DOHH2 (cell line): Measurements from ENCODE around the gene BAHD1.

ENCODE experiments used
- EZH2phosphoT487 ChIP-seq: fragments of 200-600 bp; sonication (generic); IDR thresholded peaks from 2 replicates; pipeline ENCODE4 v1.6.1; 2017; ENCODE audit warnings: borderline replicate concordance, mild to moderate bottlenecking, antibody characterized with exemption, low read length, moderate library complexity, mixed read lengths
- TF ChIP-seq, protein P1 (sequence below): fragments of 200-600 bp; sonication (generic); IDR thresholded peaks from one replicate; pipeline ENCODE4 v1.5.1; 2014; ENCODE audit warnings: antibody characterized with exemption, mild to moderate bottlenecking, low read depth, low read length; ENCODE audit not compliant: poor library complexity, severe bottlenecking

DNA sequence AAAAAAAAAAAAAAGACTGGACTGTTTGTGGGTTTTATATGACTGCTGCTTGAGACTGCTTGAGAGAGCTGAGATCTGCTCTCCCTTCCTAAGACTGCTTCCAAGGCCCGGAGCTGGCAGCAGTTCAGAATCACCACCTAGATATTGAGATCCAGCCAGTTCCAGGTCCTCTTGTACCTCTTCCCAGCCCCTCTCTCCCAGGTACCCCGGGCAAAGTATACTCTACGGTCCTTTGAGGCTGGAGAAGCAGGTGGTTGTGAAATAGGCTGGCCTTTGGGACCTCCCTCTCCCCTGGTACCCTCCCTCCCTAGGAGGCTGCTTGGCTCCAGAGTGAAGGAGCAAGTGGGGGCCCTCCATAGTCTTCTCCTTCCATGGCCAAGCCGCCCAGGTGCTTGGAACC lies 12.6 kb upstream of the BAHD1 start:
- TF ChIP-seq, protein P1, sequence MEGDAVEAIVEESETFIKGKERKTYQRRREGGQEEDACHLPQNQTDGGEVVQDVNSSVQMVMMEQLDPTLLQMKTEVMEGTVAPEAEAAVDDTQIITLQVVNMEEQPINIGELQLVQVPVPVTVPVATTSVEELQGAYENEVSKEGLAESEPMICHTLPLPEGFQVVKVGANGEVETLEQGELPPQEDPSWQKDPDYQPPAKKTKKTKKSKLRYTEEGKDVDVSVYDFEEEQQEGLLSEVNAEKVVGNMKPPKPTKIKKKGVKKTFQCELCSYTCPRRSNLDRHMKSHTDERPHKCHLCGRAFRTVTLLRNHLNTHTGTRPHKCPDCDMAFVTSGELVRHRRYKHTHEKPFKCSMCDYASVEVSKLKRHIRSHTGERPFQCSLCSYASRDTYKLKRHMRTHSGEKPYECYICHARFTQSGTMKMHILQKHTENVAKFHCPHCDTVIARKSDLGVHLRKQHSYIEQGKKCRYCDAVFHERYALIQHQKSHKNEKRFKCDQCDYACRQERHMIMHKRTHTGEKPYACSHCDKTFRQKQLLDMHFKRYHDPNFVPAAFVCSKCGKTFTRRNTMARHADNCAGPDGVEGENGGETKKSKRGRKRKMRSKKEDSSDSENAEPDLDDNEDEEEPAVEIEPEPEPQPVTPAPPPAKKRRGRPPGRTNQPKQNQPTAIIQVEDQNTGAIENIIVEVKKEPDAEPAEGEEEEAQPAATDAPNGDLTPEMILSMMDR, result no peak
- TF ChIP-seq EZH2phosphoT487, result no peak
